Kasumi-1 (cell line): ENCODE data around the gene AEN.

Experiments
- DNase-seq, 2 experiments: peaks; one replicate each; lab custom pipeline; 2025; lab: John Stamatoyannopoulos, UW

The AEN gene

GRCh38 chr15:88613074-88613944 is 7.8 kb upstream of the AEN start:
- no peak for DNase-seq

DNA sequence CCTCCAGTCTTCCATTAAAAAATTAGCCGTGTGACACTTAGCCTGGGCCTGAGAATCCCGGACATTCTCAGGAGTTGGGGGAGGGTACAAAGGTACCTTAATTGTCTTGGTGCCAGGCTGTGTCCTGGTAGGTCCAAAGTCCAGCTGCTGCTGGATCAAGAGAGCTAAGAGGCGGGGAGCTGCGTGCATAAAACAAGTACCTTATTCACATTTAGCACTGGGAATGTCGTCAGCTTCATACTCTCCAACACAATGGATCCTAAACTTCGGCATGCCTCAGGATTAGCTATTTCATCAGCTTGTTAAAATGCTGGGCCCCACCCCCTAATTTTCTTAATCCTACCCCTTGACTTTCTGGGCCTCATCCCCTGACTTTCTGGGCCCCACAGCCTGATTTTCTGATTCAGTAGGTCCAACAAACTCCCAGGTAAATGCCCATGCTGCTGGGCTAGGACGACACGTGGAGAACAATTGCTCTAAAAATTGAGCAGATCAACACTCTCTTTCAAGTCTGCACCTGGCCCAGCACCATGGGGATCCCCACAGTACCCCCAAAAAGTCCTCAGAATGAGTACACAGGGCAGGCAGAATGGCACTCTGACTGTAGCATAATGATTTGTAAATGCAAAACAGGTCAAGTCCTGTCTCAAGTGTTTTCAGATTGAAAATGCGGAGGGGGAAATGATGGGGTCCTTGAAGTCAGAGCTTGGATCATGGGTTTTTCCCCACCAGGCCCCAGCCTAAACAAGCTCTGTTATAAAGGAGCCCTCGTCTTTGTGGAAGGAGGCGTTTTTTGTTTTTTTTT is 5.6 kb upstream of the AEN start:
- no peak for DNase-seq

- no peak for DNase-seq
Measured at GRCh38 chr15:88616240-88616639, 4.9 kb upstream of the AEN start.

DNA sequence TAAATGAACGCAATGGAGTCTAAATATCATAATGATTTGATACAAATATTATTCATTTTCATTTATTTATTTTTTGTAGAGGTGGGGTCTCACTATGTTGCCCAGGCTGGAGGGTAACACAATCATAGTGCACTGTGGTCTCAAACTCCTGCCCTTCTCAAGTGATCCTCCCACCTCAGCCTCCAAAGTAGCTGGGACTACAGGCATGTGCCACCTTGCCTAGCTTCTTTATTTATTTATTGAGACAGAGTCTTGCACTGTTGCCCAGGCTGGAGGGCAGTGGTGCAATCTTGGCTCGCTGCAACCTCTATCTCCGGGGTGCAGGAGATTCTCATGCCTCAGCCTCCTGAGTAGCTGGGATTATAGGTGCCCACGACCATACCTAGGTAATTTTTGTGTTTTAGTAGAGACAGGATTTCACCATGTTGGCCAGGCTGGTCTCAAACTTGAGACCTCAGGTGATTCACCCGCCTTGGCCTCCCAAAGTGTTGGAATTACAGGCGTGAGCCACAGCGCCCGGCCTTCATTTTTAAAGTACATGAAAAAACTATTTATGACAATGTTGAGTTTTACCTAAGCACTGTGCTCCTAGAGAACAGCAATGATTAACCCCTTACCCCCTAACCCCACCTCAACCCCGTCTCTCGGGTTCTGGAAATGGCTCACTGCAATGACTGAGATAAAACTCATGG is 4.0 kb upstream of the AEN start:
- no peak for DNase-seq

- no peak for DNase-seq
Measured at GRCh38 chr15:88617790-88618189, 3.4 kb upstream of the AEN start.

- DNase-seq: no peak
Measured at GRCh38 chr15:88618686-88619085, 2.5 kb upstream of the AEN start.

- no peak for DNase-seq
Measured at GRCh38 chr15:88619796-88620195, 1.3 kb upstream of the AEN start.

DNA sequence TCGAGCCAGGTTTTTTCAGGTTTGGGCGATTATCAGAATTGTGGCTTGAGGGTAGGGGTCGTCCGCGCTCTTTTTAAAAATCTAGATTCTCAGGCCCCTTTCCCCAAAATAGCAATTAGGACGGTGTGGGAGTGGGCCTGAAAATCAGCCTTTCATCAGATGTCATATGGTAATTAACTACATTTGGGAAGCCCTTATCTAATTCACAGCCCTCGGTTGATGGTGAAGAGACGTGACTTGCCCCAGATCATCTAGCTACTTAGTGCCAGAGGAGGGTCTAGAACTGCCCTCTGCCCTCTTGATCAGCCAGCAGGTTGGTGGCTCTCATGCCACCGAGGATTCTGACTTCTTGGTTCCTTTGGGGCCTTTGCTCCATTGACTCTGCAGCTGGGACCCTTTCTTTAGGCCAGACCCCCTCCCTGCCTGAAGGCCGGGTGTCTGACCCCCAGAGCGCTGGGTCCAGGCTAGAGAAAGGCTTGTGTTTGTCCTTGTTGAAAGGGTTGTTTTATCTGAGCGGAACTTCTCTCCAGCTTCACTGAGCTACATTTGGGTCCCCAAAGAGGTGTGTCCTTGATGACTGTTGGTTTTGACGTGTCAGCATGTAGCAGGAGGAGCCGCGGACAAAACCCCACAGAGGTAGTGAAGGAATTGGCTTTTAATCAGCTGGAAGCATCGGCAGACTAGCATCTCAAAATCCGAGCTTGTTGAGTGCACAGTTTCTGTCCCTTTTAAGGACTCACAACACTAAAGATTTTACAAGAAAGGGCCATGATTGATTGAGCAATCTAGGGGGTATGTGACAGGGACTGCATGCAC is 857 bp downstream of the AEN start:
- DNase-seq: peak; percentile 40 to 44

DNA sequence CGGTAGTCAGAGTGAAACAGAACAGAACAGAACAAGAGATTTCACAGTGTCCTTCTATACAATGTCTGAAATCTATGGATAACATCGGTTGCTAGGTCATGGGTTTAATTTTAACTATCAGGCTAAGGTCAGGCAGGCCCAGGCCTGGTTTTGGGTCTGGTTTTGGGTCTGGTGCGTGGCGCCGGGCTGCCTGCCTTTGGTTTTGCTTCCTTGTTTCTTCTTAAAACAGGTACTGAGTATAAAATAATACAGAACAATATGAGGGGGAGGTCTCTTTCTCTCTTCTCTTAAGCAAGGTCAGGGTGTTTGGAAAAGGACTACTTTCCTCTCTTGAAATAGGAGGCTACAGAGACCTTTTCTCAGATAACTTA is 1.4 kb downstream of the AEN start:
- no peak for DNase-seq

DNA sequence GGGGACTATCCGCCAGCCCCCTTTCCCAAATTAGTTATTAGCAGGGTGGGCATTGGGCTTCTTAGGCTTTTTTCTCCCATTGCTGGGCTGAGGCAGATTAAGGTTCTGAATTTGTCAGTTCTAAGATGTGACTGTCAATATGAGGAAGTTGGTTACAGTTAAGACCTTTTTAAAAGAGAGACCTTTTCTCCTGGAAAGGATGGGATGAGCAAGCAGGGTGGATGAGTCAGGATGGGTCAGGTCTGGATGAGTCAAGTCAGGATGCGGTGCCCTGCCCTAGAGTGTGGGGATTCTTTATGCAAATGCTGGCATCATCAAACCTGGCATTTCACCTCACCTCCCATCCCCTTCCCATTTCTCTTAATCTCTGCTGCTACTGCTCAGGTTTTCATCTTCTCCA is 1.9 kb downstream of the AEN start:
- DNase-seq: peak; percentile 1 to 31

GRCh38 chr15:88623632-88624031 is 2.5 kb downstream of the AEN start:
- no peak for DNase-seq

DNA sequence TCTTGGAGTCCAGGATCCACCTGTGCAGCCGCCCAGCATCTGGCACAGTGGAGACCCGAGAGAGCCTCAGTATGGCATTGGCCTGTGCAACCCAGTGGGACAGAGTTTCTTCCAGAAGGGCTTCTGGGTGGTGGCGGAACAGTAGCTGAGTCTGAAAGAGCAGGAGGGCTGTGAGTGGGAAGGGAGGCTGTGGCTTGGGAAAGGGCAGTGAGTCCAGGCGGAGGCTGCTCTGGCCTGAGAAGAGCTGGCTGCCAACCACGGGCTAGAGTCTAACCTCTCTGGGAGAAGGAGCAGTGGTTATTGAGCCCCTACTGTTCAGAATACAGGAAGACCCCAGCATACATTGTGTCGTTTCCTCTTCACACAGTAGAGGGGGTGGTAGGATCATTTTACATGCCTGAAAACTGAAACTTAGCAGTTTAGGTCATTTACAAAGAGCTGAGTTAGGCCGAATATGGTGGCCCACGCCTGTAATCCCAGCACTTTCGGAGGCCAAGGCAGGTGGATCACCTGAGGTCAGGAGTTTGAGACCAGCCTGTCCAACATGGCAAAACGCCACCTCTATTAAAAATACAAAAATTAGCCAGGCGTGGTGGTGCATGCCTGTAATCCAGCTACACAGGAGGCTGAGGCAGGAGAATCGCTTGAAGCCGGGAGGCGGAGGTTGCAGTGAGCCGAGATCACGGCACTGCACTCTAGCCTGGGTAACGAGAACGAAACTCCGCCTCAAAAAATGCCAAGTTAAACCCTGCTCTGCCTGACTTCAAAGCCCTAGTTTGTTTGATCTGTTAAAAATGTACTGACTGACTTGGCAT is 3.2 kb downstream of the AEN start:
- DNase-seq: peak; percentile 66 to 69

GRCh38 chr15:88624971-88625490 is 3.9 kb downstream of the AEN start:
- DNase-seq: no peak

- DNase-seq: no peak
Measured at GRCh38 chr15:88625943-88626741, 5.0 kb downstream of the AEN start.

DNA sequence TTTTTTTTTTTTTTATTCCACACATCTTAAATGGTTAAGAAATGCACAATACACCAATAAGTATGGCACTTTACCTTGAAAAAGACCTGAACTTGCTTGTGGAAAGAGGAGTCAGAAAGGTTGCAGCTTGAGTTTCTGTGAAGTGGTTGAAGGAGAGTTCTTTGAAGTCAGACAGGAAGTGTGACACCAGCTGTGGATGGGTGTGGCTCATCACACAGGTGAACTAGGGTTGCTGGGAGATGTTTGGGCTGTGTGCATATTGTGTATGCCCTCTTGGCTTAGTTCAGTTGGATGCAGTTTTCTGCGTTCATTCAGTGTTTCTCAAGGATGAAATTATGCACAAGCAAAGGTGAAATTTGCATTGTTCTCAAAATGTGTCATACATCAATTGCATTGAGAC is 6.3 kb downstream of the AEN start:
- no peak for DNase-seq

GRCh38 chr15:88628018-88628654 is 7.0 kb downstream of the AEN start:
- DNase-seq: no peak

GRCh38 chr15:88629071-88629470 is 7.9 kb downstream of the AEN start:
- DNase-seq: no peak

- no peak for DNase-seq
Measured at GRCh38 chr15:88630141-88630721, 9.1 kb downstream of the AEN start.
